ENCODE results near the gene PARK7. TPM values are rescaled to one million over a fixed set of nuclear protein-coding genes. Genes with fewer than 3 reads are reported as not detected.

Gene PARK7
- total RNA-seq, 4 donors from 2014 or later: 48.2 to 85.8 (median 73.5) TPM

GRCh38 chr1:8027748-8028570 is 66.4 kb downstream of the PARK7 start:
- Histone ChIP-seq H3K36me3 (no peaks in the 10 kb centered on the region), H3K27ac (peak overlapping the region; percentile 76 to 95 (median 90)), H3K4me3 (peak overlapping the region in 2 of 4 donors; percentile 94 to 97), H3K27me3 (no peaks in the 10 kb centered on the region), H3K9me3 (no peaks in the 10 kb centered on the region), H3K4me1 (peaks cover 0 to 23% (median 11%) of the 10 kb centered on the region in 4 donors)
- no peak for TF ChIP-seq POLR2A (IDR thresholded peaks at IDR 0.05)
- TF ChIP-seq, protein P1, sequence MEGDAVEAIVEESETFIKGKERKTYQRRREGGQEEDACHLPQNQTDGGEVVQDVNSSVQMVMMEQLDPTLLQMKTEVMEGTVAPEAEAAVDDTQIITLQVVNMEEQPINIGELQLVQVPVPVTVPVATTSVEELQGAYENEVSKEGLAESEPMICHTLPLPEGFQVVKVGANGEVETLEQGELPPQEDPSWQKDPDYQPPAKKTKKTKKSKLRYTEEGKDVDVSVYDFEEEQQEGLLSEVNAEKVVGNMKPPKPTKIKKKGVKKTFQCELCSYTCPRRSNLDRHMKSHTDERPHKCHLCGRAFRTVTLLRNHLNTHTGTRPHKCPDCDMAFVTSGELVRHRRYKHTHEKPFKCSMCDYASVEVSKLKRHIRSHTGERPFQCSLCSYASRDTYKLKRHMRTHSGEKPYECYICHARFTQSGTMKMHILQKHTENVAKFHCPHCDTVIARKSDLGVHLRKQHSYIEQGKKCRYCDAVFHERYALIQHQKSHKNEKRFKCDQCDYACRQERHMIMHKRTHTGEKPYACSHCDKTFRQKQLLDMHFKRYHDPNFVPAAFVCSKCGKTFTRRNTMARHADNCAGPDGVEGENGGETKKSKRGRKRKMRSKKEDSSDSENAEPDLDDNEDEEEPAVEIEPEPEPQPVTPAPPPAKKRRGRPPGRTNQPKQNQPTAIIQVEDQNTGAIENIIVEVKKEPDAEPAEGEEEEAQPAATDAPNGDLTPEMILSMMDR (IDR thresholded peaks at IDR 0.05): peak in 1 of 6 experiments; percentile 11
- DNase-seq: no peak

GRCh38 chr1:8028571-8028910 is 67.0 kb downstream of the PARK7 start:
- no peak for DNase-seq
- TF ChIP-seq POLR2A (IDR thresholded peaks at IDR 0.05): no peak
- TF ChIP-seq, protein P1 (IDR thresholded peaks at IDR 0.05): no peak

DNA sequence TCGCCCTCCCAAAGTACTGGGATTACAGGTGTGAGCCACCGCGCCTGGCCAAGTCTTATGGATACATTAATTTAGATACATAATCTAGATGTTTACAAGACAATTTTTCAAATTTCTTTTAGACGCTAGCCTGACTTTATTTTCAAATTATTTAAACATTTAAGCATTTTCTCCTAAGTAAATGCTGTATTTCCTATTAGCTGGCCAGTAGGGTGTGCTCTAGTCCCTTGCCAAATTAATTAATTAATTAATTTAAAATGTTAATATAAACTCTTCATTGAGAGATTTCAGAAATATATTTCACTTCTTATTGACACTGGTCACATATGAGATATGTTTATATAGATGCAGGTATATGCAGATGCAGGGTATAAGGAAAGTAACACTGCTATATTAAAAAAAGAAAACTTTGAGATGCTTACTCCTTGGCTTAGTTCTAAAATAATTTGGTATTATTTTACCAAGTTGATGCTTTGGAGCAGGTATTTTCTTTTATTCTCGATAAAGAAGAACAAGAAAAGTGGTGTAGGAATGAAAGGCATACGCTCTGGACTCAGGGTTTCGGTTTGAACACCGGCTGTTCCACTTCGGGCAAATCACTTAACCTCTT is 69.8 kb downstream of the PARK7 start:
- no peak overlapping the region for H3K27ac ChIP-seq
- no peak for DNase-seq
- H3K27me3 ChIP-seq: no peaks in the 10 kb centered on the region
- no peaks in the 10 kb centered on the region for H3K9me3 ChIP-seq
- no peaks in the 10 kb centered on the region for H3K36me3 ChIP-seq
- TF ChIP-seq POLR2A (IDR thresholded peaks at IDR 0.05): no peak
- TF ChIP-seq, protein P1 (IDR thresholded peaks at IDR 0.05): peak in 5 of 6 experiments; percentile 55 to 77 (median 73)
- H3K4me3 ChIP-seq: no peak overlapping the region
- H3K4me1 ChIP-seq: peaks cover 0 to 23% (median 5%) of the 10 kb centered on the region in 4 donors

More at GRCh38 chr1:8028571-8028910, 67.0 kb downstream of the PARK7 start:
- Histone ChIP-seq H3K9me3 (no peaks in the 10 kb centered on the region), H3K36me3 (no peaks in the 10 kb centered on the region), H3K27ac (peak overlapping the region in 2 of 4 donors; percentile 93 to 95), H3K27me3 (no peaks in the 10 kb centered on the region), H3K4me3 (no peak overlapping the region), H3K4me1 (peaks cover 0 to 23% (median 11%) of the 10 kb centered on the region in 4 donors)

- Histone ChIP-seq H3K36me3 (no peaks in the 10 kb centered on the region), H3K4me3 (no peak overlapping the region)
These were observed 70.9 kb downstream of the PARK7 start for GRCh38 chr1:8032366-8032910.

DNA sequence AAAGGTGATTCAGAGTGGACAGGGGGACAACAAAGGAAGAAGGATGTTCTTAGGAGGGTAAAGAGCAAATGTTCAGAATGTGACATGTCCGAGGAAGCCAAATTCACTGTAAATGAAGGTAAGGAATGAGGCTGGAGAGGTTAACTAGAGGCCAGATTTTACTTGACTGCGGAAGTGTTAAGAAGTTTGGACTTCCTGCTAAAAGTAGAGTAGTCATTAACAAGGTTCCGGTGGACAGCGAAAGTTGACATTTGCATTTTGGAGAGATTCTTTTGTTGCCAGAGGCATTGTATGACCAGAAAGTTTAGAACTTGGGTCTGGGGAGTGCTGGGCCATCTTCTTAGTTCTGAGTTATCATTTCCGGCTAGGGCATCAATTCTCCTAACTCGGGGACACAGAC is 71.8 kb downstream of the PARK7 start:
- DNase-seq: no peak
- H3K36me3 ChIP-seq: no peaks in the 10 kb centered on the region

More at GRCh38 chr1:8032366-8032910, 70.9 kb downstream of the PARK7 start:
- Histone ChIP-seq H3K9me3 (no peaks in the 10 kb centered on the region), H3K27ac (no peak overlapping the region), H3K27me3 (no peaks in the 10 kb centered on the region), H3K4me1 (peaks cover 0 to 12% (median 3%) of the 10 kb centered on the region in 4 donors)
- TF ChIP-seq, protein P1 (IDR thresholded peaks at IDR 0.05): no peak
- TF ChIP-seq POLR2A (IDR thresholded peaks at IDR 0.05): no peak
- no peak for DNase-seq

More for the DNA sequence above, 71.8 kb downstream of the PARK7 start:
- Histone ChIP-seq H3K27me3 (no peaks in the 10 kb centered on the region), H3K27ac (no peak overlapping the region), H3K4me1 (peaks cover 0 to 3% (median 1%) of the 10 kb centered on the region in 4 donors), H3K9me3 (no peaks in the 10 kb centered on the region), H3K4me3 (no peak overlapping the region)
- TF ChIP-seq, protein P1 (IDR thresholded peaks at IDR 0.05): no peak
- no peak for TF ChIP-seq POLR2A (IDR thresholded peaks at IDR 0.05)

Small RNA genes within 50 kb of the gene (small RNA-seq; reads per million reads assigned to genes)
- gene RF00019: 0 reads per million in 2 donors

Other genes with a start within 250 kb of the PARK7 start
- gene VAMP3, start 190.4 kb upstream of the PARK7 start, total RNA-seq: 10 to 100 TPM; 48.0 to 69.0 (median 66.1) TPM
- 10 to 100 TPM in 3 of 4 donors, 1 to 10 TPM in 1; 10.0 to 24.0 (median 18.5) TPM for gene PER3, start 177.4 kb upstream of the PARK7 start, total RNA-seq
- 1 to 10 TPM in 1 of 4 donors, not detected in 3; 9.1 TPM for gene UTS2, start 108.6 kb upstream of the PARK7 start, total RNA-seq
- gene TNFRSF9, start 20.9 kb upstream of the PARK7 start, total RNA-seq: 1 to 10 TPM in 1 of 4 donors, under 1 TPM in 1, not detected in 2; 0.66 to 1.7 TPM
- gene ERRFI1, start 64.6 kb downstream of the PARK7 start, total RNA-seq: 10 to 100 TPM; 26.4 to 96.8 (median 61.2) TPM

Measured in Peyer's patch (tissue), 4 donors.